Fibroblast of lung (primary cell): Measurements from ENCODE around the gene GALNT8. TPM values are rescaled to one million over a fixed set of nuclear protein-coding genes. Genes with fewer than 3 reads are reported as not detected.

Source experiments
- DNase-seq, 2 donors: peaks; one replicate each; pipeline versions ENCODE4 v3.0.0 to v3.0.0-alpha.2; 2010; ENCODE audit warnings: low read depth in 2 of 2
- H2AFZ ChIP-seq: 2 replicates; pipeline ENCODE4 v1.5.1; 2012; ENCODE audit warnings: low read length, control low read depth, inconsistent platforms
- H3K27ac ChIP-seq: 2 replicates; pipeline ENCODE4 v1.5.1; 2011; ENCODE audit warnings: low read length, control low read depth; ENCODE audit not compliant: insufficient read depth
- H3K27me3 ChIP-seq: 2 replicates; pipeline ENCODE4 v1.5.1; 2011; ENCODE audit warnings: mild to moderate bottlenecking, low read length; ENCODE audit not compliant: control insufficient read depth, insufficient read depth
- H3K36me3 ChIP-seq: 2 replicates; pipeline ENCODE4 v1.5.1; 2011; ENCODE audit warnings: low read length; ENCODE audit not compliant: control insufficient read depth, insufficient read depth
- H3K4me1 ChIP-seq: 2 replicates; pipeline ENCODE4 v1.5.1; 2011; ENCODE audit warnings: low read length; ENCODE audit not compliant: control insufficient read depth, insufficient read depth; ENCODE audit errors: extremely low read depth
- H3K4me2 ChIP-seq: 2 replicates; pipeline ENCODE4 v1.5.1; 2011; ENCODE audit warnings: low read length, control low read depth; ENCODE audit not compliant: insufficient read depth; ENCODE audit errors: extremely low read depth
- H3K4me3 ChIP-seq, 4 experiments: fragments of 200-600 bp in 1 of 4; sonication (generic) in 1 of 4; replicated peaks in 1 of 4; 2 replicates each; pipeline ENCODE4 v1.5.1; 2011 to 2016; ENCODE audit warnings: low read length in 4 of 4, low read depth in 3 of 4, mild to moderate bottlenecking in 3 of 4, control low read depth in 2 of 4, inconsistent platforms in 1 of 4, mixed read lengths in 1 of 4; ENCODE audit not compliant: insufficient read depth in 1 of 4; ENCODE audit errors: control extremely low read depth in 1 of 4
- H3K79me2 ChIP-seq: 2 replicates; pipeline ENCODE4 v1.5.1; 2012; ENCODE audit warnings: mild to moderate bottlenecking, low read length, inconsistent platforms; ENCODE audit not compliant: control insufficient read depth, insufficient read depth
- H3K9ac ChIP-seq: 2 replicates; pipeline ENCODE4 v1.5.1; 2011; ENCODE audit warnings: mild to moderate bottlenecking, low read length, control low read depth; ENCODE audit not compliant: insufficient read depth
- H3K9me3 ChIP-seq: 2 replicates; pipeline ENCODE4 v1.5.1; 2012; ENCODE audit warnings: low read depth, low read length; ENCODE audit not compliant: control insufficient read depth, insufficient read depth
- H4K20me1 ChIP-seq: 2 replicates; pipeline ENCODE4 v1.5.1; 2011; ENCODE audit warnings: low read length; ENCODE audit not compliant: control insufficient read depth, insufficient read depth; ENCODE audit errors: extremely low read depth
- CTCF ChIP-seq, 2 donors: IDR thresholded peaks in 1 of 2; conservative IDR thresholded peaks in 1 of 2; 1 replicate in 1 of 2; 2 replicates in 1 of 2; pipeline ENCODE4 v1.5.1; 2011 to 2012; ENCODE audit warnings: low read length in 2 of 2, control low read depth in 1 of 2, inconsistent platforms in 1 of 2, low read depth in 1 of 2, mild to moderate bottlenecking in 1 of 2
- EZH2 ChIP-seq: IDR thresholded peaks from 2 replicates; pipeline ENCODE4 v1.5.1; 2012; ENCODE audit warnings: low read length, control low read depth, mild to moderate bottlenecking; ENCODE audit errors: missing control alignments
- polyA plus RNA-seq, 2 donors: library from polyadenylated mRNA; depleted of rRNA in 1 of 2; stranded (reverse) in 1 of 2; unstranded in 1 of 2; fragments of >200 nt; gene quantifications; 2 replicates each; pipeline ENCODE4 v1.2.1, GENCODE V29; 2011 to 2012; ENCODE audit warnings: missing spikeins in 1 of 2
- total RNA-seq: library from RNA; depleted of rRNA; stranded (reverse); fragments of >200 nt; gene quantifications from 2 replicates; pipeline ENCODE4 v1.2.1, GENCODE V29; 2014

GALNT8 gene
- total and polyA plus RNA-seq, 2 donors (not counting 1 experiment from before 2014, with no cell fraction given), result under 0.01 TPM; not detected in 1

GRCh38 chr12:4820971-4821370 is 100.8 kb downstream of the GALNT8 start:
- TF ChIP-seq EZH2 (no peak), CTCF (conservative IDR thresholded peaks at IDR 0.05 in 1 of 2, IDR thresholded peaks at IDR 0.05 in 1 of 2; ENCODE audit: low read depth in 1 of 2, low read length in 2 of 2) (no peak)
- Histone ChIP-seq H3K27ac (no peak overlapping the region), H3K9ac (no peak overlapping the region), H3K79me2 (no peaks in the 10 kb centered on the region), H3K4me2 (no peak overlapping the region), H2AFZ (no peak overlapping the region), H3K4me3 (no peak overlapping the region), H3K27me3 (no peaks in the 10 kb centered on the region), H4K20me1 (no peaks in the 10 kb centered on the region), H3K9me3 (no peaks in the 10 kb centered on the region), H3K36me3 (no peaks in the 10 kb centered on the region), H3K4me1 (no peaks in the 10 kb centered on the region)
- no peak for DNase-seq

Other genes starting within 250 kb of the GALNT8 start
- 1.0 and 4.1 TPM in 2 replicates for gene RAD51AP1, start 181.5 kb upstream of the GALNT8 start, total RNA-seq
- 11.0 and 28.9 TPM in 2 replicates for gene RAD51AP1, start 181.5 kb upstream of the GALNT8 start, polyA plus RNA-seq
- gene DYRK4, start 158.2 kb upstream of the GALNT8 start, total RNA-seq, result 57.0 and 63.1 TPM in 2 replicates
- gene DYRK4, start 158.2 kb upstream of the GALNT8 start, polyA plus RNA-seq, result 42.2 and 55.2 TPM in 2 replicates
- 1.5 and 2.8 TPM in 2 replicates for gene AKAP3, start 71.3 kb upstream of the GALNT8 start, total RNA-seq
- 0.30 and 1.1 TPM in 2 replicates for gene AKAP3, start 71.3 kb upstream of the GALNT8 start, polyA plus RNA-seq
- 21.3 and 42.6 TPM in 2 replicates for gene NDUFA9, start 71.3 kb upstream of the GALNT8 start, total RNA-seq
- gene NDUFA9, start 71.3 kb upstream of the GALNT8 start, polyA plus RNA-seq, result 68.8 and 73.8 TPM in 2 replicates
- under 0.01 TPM in 1 of 2 replicates, not detected in the other for gene KCNA1, start 189.5 kb downstream of the GALNT8 start, total RNA-seq
- gene KCNA1, start 189.5 kb downstream of the GALNT8 start, polyA plus RNA-seq, result not detected in 2 replicates